Prostate gland (tissue), 2 donors: ENCODE results near the gene NPPC.

ENCODE experiments used
- CTCF ChIP-seq, 4 experiments: fragments of 200-600 bp in 2 of 4; fragments of 450-650 bp in 2 of 4; sonication (generic) in 2 of 4; IDR thresholded peaks; 1 replicate in 3 of 4; 2 replicates in 1 of 4; pipeline ENCODE4 v1.5.1; 2016 to 2019; ENCODE audit warnings: antibody characterized with exemption in 4 of 4, mild to moderate bottlenecking in 2 of 4, moderate library complexity in 2 of 4
- POLR2A ChIP-seq: fragments of 450-650 bp; IDR thresholded peaks from one replicate; pipeline ENCODE4 v1.6.1; 2016; ENCODE audit warnings: antibody characterized with exemption, mild to moderate bottlenecking
- POLR2AphosphoS5 ChIP-seq: sonication (generic); formaldehyde crosslinking; IDR thresholded peaks from one replicate; pipeline ENCODE4 v1.6.1; 2017; ENCODE audit warnings: antibody characterized with exemption

DNA sequence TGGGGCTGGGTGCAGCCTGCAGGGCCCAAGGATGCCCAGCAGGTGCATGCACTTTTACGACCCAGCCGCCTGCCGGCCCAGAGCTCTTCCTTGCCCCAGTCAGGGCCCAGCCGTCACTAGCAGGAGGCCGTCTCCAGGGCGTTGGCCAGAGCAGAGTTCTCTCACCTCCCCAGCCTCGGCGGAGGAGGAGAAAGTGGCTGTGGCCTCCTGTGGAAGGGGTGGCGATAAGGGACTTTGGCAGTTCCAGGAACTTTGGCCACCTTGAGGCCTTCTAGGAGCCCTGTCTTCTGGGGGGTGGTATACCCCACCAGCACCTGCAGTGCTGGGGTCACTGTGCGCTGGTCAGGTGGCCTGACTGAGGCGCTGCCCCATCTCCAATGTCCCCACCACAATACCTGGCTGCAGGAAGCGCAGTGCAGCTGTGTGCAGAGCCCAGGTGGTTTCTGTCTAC lies 22.0 kb downstream of the NPPC start:
- no peak for TF ChIP-seq CTCF (IDR thresholded peaks at IDR 0.05)
- no peak for TF ChIP-seq POLR2A
- no peak for TF ChIP-seq POLR2AphosphoS5
